GM19467 (cell line): ENCODE measurements around the gene TMOD1.

Source experiments
- ATAC-seq: cut with Tn5 transposase; IDR thresholded peaks from one replicate; pipeline ENCODE4 v1.9.1; 2021; ENCODE audit warnings: mild to moderate bottlenecking, moderate library complexity; ENCODE audit not compliant: unreplicated experiment

The TMOD1 gene

DNA sequence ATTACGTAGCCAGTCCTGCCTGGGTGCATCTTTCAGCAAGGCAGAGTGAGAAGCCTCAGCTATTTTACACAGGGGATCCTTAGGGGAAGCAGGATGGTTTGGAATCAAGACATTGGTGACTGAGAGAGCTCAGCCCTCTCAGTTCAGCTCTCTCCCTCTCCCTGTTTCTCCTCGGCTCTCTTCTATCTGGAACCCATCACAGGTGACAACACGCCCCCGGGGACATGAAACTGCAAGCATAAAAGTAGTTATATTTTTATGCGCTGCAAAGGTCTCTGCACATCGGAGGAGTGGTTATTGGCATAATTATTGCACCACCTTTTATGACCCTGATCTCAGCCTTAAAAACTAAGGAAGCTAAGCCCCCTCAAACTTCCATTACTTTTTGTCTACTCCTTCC lies 14.2 kb downstream of the TMOD1 start:
- ATAC-seq: no peak

DNA sequence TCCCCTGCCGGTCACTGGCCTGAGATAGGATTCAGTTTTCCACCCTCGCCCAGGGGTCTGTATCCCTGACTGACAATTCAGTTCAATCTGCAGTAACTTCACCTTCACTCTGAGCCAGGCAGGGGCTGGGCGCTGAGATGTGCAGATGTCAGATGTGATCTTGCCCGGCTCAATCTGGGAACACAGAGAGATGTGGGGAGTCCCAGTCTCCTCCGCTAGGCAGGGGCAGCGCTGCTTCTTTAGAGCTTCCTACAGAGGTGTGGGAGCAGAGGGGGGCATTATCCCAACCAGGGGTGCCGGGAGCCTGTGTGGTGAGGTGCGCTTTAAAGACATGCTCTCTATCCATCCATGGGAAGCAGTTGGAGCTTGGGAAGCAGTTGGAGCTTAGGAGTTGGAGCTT lies 14.6 kb downstream of the TMOD1 start:
- ATAC-seq: no peak

DNA sequence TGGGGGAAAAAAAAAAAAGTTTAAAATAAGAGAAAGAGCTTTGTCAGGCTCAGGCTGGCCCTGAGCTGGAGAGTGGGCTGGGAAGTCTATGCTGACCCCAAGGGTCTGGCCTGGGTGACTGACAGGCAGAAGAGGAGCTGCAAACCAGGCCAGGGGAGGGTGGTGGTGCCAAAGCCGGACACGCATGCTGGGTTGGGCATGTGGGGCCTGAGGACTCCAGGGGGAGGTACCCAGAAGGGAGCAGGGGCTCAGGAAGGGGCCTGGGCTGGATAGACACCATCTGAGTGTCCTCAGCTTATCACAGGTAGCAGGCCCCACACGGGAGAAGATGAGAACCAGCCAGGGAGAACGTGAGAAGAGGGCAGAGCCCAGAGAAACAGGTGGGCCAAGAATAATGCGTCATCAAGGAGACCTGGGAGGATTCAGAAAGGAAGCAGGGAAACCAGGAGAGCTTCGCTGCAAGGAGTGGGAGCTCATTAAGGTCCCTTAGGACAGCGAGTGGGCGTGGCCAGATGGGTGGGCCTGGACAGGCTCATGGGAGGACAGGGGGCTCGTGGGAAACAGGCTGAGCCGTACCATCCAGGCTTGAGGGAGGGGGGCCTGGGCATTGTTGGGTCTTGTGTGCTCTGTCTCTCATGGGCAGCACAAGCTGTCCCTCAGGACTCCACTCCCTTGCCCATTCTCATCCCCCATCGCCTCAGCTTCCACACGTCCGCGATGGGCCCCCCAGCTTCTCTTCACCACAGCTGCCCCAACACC lies 16.0 kb downstream of the TMOD1 start:
- no peak for ATAC-seq

DNA sequence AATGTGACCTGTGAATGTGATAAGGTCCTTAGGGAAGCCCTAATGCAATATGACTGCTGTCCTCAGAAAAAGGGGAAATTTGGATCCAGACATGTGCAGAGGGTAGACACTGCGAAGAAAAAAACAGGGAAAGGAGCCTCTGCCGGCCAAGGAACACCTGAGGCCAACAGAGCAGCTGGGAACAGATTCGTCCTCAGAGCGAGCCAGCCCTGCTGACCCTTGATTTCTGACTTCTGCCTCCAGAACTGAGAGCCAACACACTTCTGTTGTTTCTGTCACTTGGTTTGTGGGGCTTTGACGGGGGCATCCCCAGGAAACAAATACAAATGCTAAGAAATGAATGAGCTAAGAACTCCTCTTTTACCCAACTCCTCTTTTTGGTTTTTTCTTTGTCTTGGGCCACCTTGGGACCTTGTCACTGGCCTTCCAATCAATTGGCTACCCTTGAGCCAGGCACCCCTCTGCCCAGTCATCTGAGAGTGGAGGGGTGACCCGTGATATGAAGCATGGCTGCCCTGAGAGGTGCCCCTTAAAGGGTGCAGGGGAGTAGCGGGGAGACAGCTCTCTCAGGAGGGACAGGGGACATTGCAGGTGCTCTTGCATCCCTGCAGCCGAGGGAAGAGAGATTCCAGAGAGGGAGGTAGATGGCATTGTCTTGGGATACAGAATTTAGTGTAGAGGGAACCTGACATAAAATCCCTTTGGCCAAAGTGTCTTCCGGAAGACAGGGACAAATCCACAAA lies 16.9 kb downstream of the TMOD1 start:
- no peak for ATAC-seq

DNA sequence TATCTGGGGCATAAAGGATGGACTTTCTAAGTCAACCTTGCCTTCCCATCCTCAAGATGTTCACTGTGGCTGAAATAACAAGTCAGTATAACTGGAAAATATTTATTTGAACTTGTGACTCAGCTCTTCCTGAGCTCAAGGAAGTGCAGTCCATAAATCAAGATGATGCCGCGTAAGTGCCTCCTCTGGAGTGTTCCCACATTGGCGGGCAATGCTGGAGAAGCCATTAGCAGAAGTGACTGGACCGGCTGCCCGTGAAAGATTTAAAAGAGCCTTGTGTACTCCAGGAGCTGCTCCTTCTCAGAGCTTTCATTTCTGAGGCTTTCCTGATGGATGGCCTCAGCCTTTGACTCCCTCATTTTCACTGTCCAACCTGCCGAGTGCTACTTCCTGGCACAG lies 17.4 kb downstream of the TMOD1 start:
- no peak for ATAC-seq

DNA sequence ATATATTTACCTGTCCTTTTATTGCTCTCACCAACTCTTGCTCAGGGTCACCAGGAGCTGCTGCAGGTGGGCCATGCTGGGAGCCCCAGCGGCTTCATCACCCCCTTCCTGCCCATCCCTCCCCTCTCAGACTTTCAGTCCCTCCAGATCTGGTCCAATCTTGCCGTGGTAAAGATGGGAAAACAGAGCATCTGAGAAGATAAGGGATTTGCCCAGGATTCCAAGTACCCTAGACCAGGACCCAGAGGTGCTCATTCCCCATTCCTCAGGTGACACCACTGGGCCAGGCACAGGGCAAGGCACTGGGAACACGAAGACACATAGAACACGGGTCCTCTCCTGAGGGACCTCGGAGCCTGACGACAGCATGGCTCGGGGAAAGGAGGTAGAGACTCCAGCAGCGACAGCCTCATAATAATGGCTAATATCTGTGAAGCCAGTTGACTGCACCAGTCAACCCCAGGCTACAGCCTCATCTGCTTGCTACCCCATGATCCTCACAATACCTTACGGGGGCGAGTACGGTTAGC lies 18.0 kb downstream of the TMOD1 start:
- ATAC-seq: no peak

DNA sequence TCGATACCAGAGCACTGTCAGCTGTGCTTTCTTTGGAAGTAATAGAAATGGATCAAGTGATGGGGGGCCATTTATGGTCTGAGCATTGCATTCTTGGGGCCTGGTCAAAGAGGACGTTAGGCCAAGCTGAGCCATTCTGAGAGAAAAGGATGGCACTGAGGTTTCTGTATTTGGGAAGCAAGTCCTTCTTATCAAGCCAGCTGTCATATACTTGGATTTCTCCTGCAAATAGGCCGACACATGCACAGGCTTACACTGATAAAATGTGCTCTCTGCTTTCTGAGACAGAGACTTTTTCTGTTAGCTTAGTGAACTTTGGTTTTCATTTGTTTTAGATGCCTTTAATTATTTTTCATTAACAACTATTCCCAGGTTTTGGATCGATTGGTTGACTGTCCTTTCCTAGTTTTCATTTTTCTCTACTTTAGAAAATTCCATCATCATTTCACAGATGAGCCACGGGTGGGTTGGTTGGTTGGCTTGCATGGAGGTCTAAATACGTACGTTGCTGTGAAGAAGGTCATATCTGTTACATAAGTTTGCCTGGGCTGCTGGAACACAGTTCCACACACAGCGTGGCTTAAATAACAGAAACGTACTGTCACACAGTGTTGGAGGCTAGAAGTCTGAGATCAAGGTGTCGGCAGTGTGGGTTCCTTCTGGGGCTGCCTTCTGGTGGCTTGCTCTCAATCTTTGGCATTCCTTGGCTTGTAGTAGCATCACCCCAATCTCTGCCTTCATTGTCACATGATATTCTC lies 20.3 kb downstream of the TMOD1 start:
- ATAC-seq: no peak

DNA sequence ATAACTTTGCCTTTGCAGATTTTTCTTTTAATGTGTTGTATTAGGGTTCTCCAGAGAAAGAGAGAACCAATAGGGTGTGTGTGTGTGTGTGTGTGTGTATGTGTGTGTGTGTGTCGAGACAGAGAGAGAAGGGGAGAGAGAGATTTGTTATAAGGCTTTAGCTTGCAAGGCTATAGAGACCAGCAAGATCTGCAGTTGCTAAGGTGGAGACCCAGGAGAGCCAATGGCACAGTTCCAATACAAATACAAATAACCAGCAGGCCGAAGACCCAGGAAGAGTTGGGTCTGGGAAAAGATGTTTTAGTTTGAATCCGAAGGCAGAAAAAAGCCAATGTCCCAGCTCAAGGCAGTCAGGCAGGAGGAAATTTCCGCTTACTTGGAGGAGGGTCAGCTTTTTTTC lies 23.0 kb downstream of the TMOD1 start:
- ATAC-seq: no peak

DNA sequence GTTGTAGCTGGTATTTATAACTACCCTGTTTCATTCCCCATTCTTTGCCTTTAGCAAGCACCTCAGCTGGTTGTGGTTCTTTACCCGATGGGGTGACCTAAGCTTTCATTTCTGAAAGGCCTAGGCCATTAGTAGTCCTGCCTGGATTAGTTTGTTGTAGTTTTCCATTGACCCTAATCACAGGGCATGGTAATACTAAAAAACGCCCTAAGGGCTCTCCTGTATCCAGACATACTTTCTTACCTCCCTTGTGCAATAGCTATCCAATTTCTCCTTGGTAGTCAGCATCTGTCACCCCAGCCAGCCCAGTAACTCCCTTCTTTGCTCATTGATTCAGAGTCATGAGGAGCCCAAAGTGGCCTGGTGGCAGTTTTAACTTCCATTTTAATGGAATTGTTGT lies 24.0 kb downstream of the TMOD1 start:
- no peak for ATAC-seq

DNA sequence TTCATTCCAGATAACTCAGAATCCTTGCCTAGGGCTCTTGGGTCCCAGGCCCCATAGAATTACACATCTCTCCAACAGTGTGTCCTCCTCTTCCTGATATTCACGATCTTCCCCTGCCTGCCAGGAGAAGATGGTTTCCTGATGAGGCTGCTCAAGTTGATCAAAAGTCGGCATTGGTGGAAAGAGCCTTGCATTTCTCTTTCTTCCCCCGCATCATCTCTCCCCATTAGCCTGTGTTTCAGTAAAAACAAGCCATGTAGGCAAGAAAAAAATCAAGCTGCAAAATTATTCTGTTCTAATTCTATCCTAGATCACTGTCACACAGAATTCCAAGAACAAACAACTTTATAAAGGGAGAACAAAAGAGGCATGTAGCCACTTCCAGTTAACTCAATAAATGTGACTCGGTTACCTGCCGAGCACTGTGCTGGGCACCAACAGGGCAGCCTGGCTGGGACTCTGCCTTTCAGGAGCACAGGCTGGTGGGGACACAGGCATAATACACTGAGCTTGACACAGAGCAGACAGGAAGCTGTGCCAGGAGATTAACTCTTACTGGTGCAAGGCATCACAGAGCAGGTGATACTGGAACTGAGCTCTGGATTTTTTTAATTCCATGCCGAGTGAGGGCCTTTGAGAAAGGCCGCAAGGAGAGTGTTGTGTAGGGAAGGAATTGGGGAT lies 25.6 kb downstream of the TMOD1 start:
- ATAC-seq: no peak

DNA sequence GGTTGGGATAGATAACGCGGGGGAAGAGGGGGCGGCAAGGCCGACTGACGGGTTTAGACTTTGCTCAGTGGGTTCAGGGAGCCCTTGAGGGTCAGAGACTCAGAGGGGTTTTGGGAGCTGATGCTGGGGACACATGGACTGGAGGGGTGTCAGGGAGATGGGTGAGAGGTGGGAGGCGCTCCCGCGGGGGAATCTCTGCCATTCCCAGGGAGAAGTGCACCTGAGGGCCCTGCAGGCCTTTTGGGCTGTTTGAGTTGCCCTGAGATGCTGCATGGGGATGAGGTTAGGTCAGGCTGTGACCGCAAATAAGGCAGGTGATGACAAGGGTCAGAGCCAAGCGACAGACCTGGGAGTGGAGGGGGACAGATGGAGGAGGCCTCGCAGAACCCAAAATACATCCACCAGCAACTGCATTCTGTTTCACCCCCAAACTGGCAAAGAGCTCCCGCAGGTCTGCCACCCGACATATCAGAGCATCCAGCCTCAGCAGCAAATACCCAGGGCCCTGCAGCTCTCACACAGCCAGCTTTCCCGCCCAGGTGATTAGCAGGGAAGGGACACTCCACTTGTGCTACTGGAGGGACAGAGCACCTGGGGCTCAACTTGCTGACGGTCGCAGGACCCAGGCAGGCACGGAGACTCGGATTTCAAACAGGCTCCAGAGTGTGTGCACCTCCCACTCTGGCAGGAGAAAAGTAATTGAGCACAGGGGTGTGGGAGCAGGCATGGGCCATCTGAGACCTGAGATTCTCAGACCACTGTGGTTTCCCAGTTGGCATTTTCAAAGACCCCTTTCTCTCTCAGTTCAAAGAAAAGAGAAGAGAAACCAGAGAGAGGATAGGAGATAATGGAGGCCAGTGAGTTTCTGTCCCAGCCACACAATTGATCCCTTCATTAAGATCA lies 26.4 kb downstream of the TMOD1 start:
- ATAC-seq: no peak

DNA sequence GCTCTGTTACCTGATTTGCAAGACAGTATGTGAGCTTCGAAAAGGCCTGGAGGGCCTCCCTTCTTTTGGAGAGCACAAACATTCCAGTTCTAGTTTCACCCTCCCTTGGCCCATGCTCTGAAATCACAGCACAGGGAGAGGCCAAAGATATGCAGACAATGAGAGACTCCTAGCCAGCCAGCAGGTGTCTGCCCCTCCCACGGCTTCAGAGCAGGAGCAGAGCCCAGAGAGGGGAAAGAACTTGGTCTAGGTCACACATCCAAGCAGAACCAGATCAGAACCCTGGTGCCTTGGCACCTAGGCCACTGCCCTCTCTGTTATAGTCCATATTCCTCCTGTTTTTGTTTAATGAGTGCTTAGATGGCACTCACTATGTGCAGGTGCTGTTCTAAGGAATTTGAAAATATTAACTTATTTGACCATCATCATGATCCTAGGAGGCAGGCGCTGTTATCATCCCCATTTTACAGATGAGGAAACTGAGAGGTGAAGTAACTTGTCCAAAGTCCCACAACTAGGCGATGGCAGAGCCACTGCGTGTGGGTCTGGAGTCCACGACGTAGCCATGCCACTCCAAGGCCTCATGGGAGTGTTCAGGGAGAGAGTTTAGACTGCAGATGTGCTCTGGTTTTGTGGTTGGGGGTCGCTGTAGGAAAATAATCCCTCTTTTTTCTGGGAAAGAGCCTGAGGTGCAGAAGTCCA lies 27.2 kb downstream of the TMOD1 start:
- no peak for ATAC-seq

DNA sequence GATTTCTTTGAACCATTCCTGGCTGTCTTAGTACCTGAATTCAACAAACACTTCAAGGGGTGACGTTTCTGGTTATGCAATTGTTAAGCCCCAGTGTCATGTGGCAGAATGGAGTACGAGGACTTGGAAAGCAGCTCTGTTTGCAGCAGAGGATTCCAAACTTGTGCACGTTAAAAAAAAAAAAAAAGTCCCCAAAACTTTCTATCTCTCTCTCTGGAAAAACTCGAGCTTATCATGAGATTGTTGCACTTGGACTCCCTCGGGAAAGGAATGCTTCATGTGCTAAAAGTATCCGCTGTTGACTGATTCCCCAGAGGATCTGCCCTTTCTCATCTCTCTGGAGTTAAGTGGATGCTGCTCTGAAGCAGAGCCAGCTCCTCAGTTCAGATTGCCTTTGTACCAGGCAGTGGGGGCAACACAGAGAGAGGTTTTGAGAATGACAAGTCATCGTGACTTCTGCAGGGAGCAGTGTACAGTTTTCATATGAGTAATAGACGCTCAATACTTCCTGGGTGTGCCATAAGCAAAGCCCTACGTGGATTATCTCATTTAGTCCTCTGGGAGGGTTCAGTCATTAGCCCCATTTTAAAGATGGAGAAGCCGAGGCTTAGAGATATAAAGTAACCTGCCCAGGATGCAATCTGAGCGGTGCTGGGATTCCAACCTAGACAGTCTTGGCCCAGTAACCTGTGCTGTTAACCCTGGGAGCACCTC lies 28.1 kb downstream of the TMOD1 start:
- ATAC-seq: peak; percentile 57

DNA sequence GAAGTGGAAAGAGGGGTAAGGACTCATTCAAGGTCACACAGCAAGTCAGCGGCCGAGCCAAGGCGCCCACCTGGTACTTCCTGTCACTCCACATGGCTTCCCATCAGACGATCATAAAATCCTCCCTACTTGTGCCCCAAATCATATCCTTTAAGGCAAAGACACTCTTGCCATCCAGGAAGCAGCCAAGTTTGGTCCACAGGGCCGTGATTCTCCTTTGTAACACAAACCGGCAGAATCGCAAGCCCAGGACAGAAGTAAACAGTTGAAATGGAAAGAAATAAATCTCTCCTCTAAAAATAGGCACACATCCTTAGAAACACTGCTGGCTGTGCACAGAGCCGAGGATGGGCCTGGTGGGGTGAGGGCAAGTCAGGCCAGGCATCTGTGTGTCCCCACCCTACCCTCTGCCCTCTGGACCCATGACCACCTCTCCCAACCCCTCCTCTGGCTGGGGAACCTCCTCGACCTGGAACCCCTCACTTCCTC lies 30.5 kb downstream of the TMOD1 start:
- no peak for ATAC-seq

DNA sequence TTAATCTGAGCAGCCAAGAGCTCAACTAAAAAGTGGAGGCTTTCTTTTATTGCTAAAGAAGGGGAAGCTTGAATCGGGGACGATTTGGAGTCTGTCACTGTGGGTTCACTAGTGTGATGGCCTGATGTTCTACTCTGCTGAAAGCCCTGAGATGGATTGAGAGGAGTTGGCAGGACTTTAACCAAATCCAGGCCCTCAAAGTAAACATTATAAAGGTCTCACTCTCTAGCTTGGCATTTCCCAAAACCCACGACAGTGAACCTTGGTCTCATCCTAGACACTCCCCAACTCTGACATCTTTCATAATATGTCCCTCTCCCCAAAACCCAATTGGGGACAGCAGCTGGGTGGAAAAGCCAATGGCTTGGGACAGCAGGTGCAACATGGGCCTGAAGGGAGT lies 32.7 kb downstream of the TMOD1 start:
- ATAC-seq: no peak

DNA sequence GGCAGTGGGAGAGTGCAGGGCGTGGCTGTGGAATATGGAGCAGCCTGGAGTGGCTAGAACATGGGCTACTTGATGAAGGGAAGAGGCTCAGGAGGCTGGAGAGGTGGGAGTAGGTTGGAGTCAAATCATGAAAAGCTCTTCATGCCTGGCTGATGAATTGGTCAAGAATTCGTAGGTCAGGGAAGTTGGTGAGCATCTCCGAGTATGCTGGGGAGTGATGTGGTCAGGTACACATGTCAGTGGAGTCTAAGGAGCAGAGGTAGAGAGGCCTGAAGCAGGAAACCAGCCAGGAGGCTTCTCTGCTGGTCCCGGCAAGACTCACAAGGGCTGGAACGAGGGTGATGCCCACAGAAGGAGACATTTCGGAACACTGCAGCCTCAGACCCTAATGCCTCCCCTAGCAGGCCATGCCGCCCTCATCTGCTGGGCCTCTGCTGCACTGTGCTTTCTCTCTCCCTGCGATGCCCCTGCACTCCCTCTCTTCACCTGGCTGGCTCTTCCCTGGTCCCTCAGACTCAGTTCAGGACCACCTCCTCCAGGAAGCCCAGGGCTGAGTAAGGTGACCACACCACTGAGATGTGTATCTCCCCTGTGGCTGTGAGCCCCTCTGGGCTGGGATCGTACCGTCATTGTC lies 33.6 kb downstream of the TMOD1 start:
- no peak for ATAC-seq

DNA sequence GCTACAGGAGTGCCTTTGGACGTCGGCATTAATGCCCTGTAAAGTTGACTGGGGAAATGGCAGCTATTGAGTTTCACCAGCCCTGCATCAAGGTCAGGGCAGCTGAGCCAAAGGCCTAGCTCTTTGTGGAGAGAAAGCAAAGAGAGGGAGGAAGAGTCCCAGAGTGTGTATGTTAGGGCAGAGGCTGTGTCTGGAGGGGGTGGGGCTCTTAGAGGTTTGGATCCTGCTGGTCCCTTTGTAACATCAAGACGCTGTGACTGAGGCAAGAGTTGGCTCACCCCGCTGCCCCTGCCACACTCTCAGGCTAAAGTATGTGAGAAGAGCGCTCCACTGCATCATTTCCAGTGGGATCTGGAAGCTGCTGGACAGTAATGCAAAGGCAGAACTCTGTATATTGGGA lies 34.3 kb downstream of the TMOD1 start:
- ATAC-seq: no peak

DNA sequence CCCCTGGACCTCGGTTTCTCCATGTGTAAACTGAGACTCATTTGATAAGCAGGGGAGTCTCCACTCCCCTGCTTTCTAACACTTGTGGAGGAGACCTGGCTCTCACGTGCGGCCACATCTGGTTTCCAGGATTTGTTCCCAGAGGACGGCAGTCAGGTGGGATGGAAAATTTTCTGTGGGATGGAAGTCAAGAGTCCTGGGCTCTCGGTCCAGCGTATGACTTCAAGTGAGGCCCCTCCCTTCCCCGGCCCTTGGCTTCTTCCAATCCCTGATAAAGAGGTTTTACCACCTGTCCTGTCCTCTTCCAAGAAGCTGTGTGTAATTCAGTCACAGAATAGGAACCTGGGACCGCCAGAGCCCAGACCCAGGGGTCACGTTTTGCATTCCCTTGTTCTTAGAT lies 35.0 kb downstream of the TMOD1 start:
- no peak for ATAC-seq
